ENCODE results near the gene C10orf67. TPM values are rescaled to one million over a fixed set of nuclear protein-coding genes. Genes with fewer than 3 reads are reported as not detected.
"Not testable (repeated sequence)": the region's sequence is repeated elsewhere in the genome, so short reads cannot be mapped to it uniquely, and the experiment has no call there.

The C10orf67 gene
- total and polyA plus RNA-seq, 2 donors = 0.05 to 0.16 TPM

DNA sequence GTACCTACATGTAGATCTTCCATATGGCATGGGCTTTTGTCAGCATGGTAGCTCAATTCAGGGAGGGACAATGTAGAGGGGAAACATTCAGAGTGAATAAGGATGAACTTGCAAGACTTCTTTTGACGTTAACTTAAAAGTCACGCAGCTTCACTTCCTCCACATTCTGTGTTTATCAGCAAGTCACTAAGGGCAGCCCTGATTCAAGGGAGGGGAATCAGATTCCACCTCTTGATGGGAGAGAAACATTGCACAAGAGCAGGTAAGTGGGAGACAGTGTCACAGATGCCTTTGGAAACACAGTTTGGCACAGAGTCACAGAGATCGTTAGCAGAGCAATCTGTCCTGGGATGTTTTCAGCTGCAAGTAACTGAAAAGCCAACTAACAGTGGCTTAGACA, 26.2 kb downstream of the C10orf67 start:
- Histone ChIP-seq H3K4me3 (ENCODE audit: low read length in 2 of 2) (no peak overlapping the region), H3K9me3 (ENCODE audit: control insufficient read depth in 2 of 2, insufficient read depth in 1 of 2, low read length in 1 of 2) (peaks cover 0 to 16% of the 10 kb centered on the region in 2 donors), H3K27me3 (ENCODE audit: control insufficient read depth in 2 of 2, insufficient read depth in 1 of 2, low read length in 1 of 2) (no peaks in the 10 kb centered on the region), H3K27ac (ENCODE audit: low read depth in 1 of 2, low read length in 1 of 2) (no peak overlapping the region), H3K4me1 (ENCODE audit: control insufficient read depth in 2 of 2, insufficient read depth in 2 of 2, low read length in 2 of 2) (no peaks in the 10 kb centered on the region), H3K36me3 (ENCODE audit: control insufficient read depth in 2 of 2, insufficient read depth in 2 of 2, low read length in 1 of 2) (no peaks in the 10 kb centered on the region)
- 86% methylated on average over 3 of the region's 3 CpGs for WGBS
- no peak for DNase-seq (ENCODE audit: low read depth in 6 of 9, low spot score in 9 of 9)

DNA sequence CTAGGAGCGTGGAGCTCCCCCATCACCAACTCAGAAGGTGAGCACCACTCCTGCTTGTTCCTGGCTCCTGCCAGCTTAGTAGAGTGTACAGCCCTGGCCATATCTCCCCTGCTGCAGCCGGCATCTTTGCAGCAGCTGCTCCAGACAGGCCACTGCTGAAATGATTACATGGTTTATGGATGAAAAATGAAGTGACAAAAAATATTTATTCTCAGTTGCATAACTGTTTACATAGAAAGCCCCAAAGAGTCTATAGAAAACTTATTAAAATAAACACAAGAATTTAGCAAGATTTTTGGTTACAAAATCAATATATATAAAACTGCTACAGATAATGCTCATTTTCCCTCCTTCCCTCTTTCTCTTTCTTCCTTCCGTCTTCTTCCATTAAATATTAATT, 27.2 kb downstream of the C10orf67 start:
- Histone ChIP-seq H3K27ac (ENCODE audit: low read depth in 1 of 2, low read length in 1 of 2) (no peak overlapping the region), H3K4me3 (ENCODE audit: low read length in 2 of 2) (no peak overlapping the region), H3K27me3 (ENCODE audit: control insufficient read depth in 2 of 2, insufficient read depth in 1 of 2, low read length in 1 of 2) (no peaks in the 10 kb centered on the region), H3K36me3 (ENCODE audit: control insufficient read depth in 2 of 2, insufficient read depth in 2 of 2, low read length in 1 of 2) (no peaks in the 10 kb centered on the region), H3K9me3 (ENCODE audit: control insufficient read depth in 2 of 2, insufficient read depth in 1 of 2, low read length in 1 of 2) (peaks cover 0 to 16% of the 10 kb centered on the region in 2 donors), H3K4me1 (ENCODE audit: control insufficient read depth in 2 of 2, insufficient read depth in 2 of 2, low read length in 2 of 2) (no peaks in the 10 kb centered on the region)
- 92% methylated on average over 3 of the region's 3 CpGs for WGBS
- no peak for DNase-seq (ENCODE audit: low read depth in 6 of 9, low spot score in 9 of 9)

GRCh38 chr10:23316406-23316805, 28.2 kb downstream of the C10orf67 start:
- no peak overlapping the region for H3K4me3 ChIP-seq (ENCODE audit: low read length in 2 of 2)
- 85% methylated on average over 6 of the region's 6 CpGs for WGBS
- no peaks in the 10 kb centered on the region for H3K4me1 ChIP-seq (ENCODE audit: control insufficient read depth in 2 of 2, insufficient read depth in 2 of 2, low read length in 2 of 2)
- no peak for DNase-seq (ENCODE audit: low read depth in 6 of 9, low spot score in 9 of 9)
- H3K36me3 ChIP-seq (ENCODE audit: control insufficient read depth in 2 of 2, insufficient read depth in 2 of 2, low read length in 1 of 2) = no peaks in the 10 kb centered on the region
- no peaks in the 10 kb centered on the region for H3K27me3 ChIP-seq (ENCODE audit: control insufficient read depth in 2 of 2, insufficient read depth in 1 of 2, low read length in 1 of 2)
- H3K9me3 ChIP-seq (ENCODE audit: control insufficient read depth in 2 of 2, insufficient read depth in 1 of 2, low read length in 1 of 2) = peaks cover 0 to 16% of the 10 kb centered on the region in 2 donors
- H3K27ac ChIP-seq (ENCODE audit: low read depth in 1 of 2, low read length in 1 of 2) = no peak overlapping the region

- WGBS = over 99% methylated on average over 3 of the region's 3 CpGs
These were observed 28.6 kb downstream of the C10orf67 start for GRCh38 chr10:23315966-23316365.

DNA sequence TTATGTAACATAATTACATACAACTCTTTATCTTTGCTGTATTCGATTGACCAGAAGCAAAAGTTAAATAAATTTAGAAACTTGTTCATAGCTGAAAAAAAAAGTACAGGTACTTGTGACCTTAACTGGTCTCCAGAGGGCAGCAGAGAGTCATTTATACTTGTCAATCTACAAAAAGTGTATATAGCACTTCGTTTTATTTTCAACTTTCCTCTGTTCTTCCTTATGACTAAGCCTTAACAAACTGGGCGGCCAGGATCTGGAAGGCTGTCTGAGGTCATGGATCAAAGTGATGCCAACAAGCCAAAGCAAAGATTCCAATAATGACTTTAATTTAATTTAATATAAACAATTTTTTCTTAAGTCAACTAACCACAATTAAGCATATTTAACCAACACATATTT, 29.8 kb downstream of the C10orf67 start:
- H3K36me3 ChIP-seq (ENCODE audit: control insufficient read depth in 2 of 2, insufficient read depth in 2 of 2, low read length in 1 of 2) = no peaks in the 10 kb centered on the region
- peaks cover 0 to 16% of the 10 kb centered on the region in 2 donors for H3K9me3 ChIP-seq (ENCODE audit: control insufficient read depth in 2 of 2, insufficient read depth in 1 of 2, low read length in 1 of 2)
- no peak overlapping the region for H3K4me3 ChIP-seq (ENCODE audit: low read length in 2 of 2)
- H3K27ac ChIP-seq (ENCODE audit: low read depth in 1 of 2, low read length in 1 of 2) = no peak overlapping the region
- DNase-seq (ENCODE audit: low read depth in 6 of 9, low spot score in 9 of 9) = peak; percentile 13 to 75 (median 50)
- H3K27me3 ChIP-seq (ENCODE audit: control insufficient read depth in 2 of 2, insufficient read depth in 1 of 2, low read length in 1 of 2) = no peaks in the 10 kb centered on the region
- no peaks in the 10 kb centered on the region for H3K4me1 ChIP-seq (ENCODE audit: control insufficient read depth in 2 of 2, insufficient read depth in 2 of 2, low read length in 2 of 2)
- whole genome bisulfite sequencing = 4% methylated on average over 3 of the region's 3 CpGs

More at GRCh38 chr10:23315966-23316365, 28.6 kb downstream of the C10orf67 start:
- DNase-seq (ENCODE audit: low read depth in 6 of 9, low spot score in 9 of 9) = no peak
- H3K27ac ChIP-seq (ENCODE audit: low read depth in 1 of 2, low read length in 1 of 2) = no peak overlapping the region
- peaks cover 0 to 16% of the 10 kb centered on the region in 2 donors for H3K9me3 ChIP-seq (ENCODE audit: control insufficient read depth in 2 of 2, insufficient read depth in 1 of 2, low read length in 1 of 2)
- H3K36me3 ChIP-seq (ENCODE audit: control insufficient read depth in 2 of 2, insufficient read depth in 2 of 2, low read length in 1 of 2) = no peaks in the 10 kb centered on the region
- no peaks in the 10 kb centered on the region for H3K4me1 ChIP-seq (ENCODE audit: control insufficient read depth in 2 of 2, insufficient read depth in 2 of 2, low read length in 2 of 2)
- no peak overlapping the region for H3K4me3 ChIP-seq (ENCODE audit: low read length in 2 of 2)
- H3K27me3 ChIP-seq (ENCODE audit: control insufficient read depth in 2 of 2, insufficient read depth in 1 of 2, low read length in 1 of 2) = no peaks in the 10 kb centered on the region

- Histone ChIP-seq H3K36me3 (ENCODE audit: control insufficient read depth in 2 of 2, insufficient read depth in 2 of 2, low read length in 1 of 2) (no peaks in the 10 kb centered on the region), H3K4me1 (ENCODE audit: control insufficient read depth in 2 of 2, insufficient read depth in 2 of 2, low read length in 2 of 2) (no peaks in the 10 kb centered on the region), H3K9me3 (ENCODE audit: control insufficient read depth in 2 of 2, insufficient read depth in 1 of 2, low read length in 1 of 2) (peaks cover 0 to 2% of the 10 kb centered on the region in 2 donors), H3K27ac (ENCODE audit: low read depth in 1 of 2, low read length in 1 of 2) (no peak overlapping the region), H3K4me3 (ENCODE audit: low read length in 2 of 2) (no peak overlapping the region), H3K27me3 (ENCODE audit: control insufficient read depth in 2 of 2, insufficient read depth in 1 of 2, low read length in 1 of 2) (no peaks in the 10 kb centered on the region)
- 91% methylated on average over 1 of the region's 1 CpG for WGBS
- no peak for DNase-seq (ENCODE audit: low read depth in 6 of 9, low spot score in 9 of 9)
These were observed 33.6 kb downstream of the C10orf67 start for GRCh38 chr10:23311034-23311433.

GRCh38 chr10:23310404-23310803, 34.2 kb downstream of the C10orf67 start:
- no peaks in the 10 kb centered on the region for H3K36me3 ChIP-seq (ENCODE audit: control insufficient read depth in 2 of 2, insufficient read depth in 2 of 2, low read length in 1 of 2)
- 49% methylated on average over 1 of the region's 1 CpG for WGBS
- no peaks in the 10 kb centered on the region for H3K4me1 ChIP-seq (ENCODE audit: control insufficient read depth in 2 of 2, insufficient read depth in 2 of 2, low read length in 2 of 2)
- no peaks in the 10 kb centered on the region for H3K27me3 ChIP-seq (ENCODE audit: control insufficient read depth in 2 of 2, insufficient read depth in 1 of 2, low read length in 1 of 2)
- no peak for DNase-seq (ENCODE audit: low read depth in 6 of 9, low spot score in 9 of 9)
- H3K4me3 ChIP-seq (ENCODE audit: low read length in 2 of 2) = no peak overlapping the region
- no peaks in the 10 kb centered on the region for H3K9me3 ChIP-seq (ENCODE audit: control insufficient read depth in 2 of 2, insufficient read depth in 1 of 2, low read length in 1 of 2)
- H3K27ac ChIP-seq (ENCODE audit: low read depth in 1 of 2, low read length in 1 of 2) = no peak overlapping the region

GRCh38 chr10:23299961-23300360, 44.6 kb downstream of the C10orf67 start:
- not testable (repeated sequence) for DNase-seq (ENCODE audit: low read depth in 6 of 9, low spot score in 9 of 9); H3K36me3 ChIP-seq (ENCODE audit: control insufficient read depth in 2 of 2, insufficient read depth in 2 of 2, low read length in 1 of 2); H3K27me3 ChIP-seq (ENCODE audit: control insufficient read depth in 2 of 2, insufficient read depth in 1 of 2, low read length in 1 of 2); H3K4me1 ChIP-seq (ENCODE audit: control insufficient read depth in 2 of 2, insufficient read depth in 2 of 2, low read length in 2 of 2); H3K4me3 ChIP-seq (ENCODE audit: low read length in 2 of 2); H3K9me3 ChIP-seq (ENCODE audit: control insufficient read depth in 2 of 2, insufficient read depth in 1 of 2, low read length in 1 of 2); H3K27ac ChIP-seq (ENCODE audit: low read depth in 1 of 2, low read length in 1 of 2)
- 95% methylated on average over 7 of the region's 7 CpGs for WGBS

DNA sequence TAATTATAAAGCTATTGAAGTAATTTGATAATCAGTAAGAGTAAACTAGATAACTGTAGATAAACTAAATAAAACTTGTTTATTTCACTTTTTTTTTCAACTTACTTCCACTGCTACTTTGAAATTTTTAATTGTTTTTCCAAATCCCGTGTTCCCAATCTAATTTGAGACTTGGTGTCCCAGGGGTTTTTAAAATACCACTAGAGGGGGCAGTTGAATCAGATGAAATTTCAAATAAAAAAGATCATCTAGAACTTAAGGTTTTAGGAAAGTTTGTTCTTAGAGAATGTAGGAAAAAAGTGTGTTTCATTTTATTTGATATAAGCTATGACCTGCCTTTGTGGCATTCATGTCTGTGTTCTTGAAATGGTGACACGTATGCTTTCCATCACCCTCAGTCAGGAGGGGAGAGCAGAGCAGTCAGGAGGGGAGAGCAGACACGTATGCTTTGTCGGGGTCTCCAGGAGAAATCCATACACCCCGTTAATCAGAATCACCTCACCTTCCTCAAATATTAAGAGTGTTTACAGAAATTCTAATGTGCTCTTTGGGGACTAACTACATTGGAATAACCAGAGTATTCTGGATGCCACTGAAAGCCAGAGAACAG, 49.9 kb downstream of the C10orf67 start:
- Histone ChIP-seq H3K27ac (ENCODE audit: low read depth in 1 of 2, low read length in 1 of 2) (no peak overlapping the region), H3K27me3 (ENCODE audit: control insufficient read depth in 2 of 2, insufficient read depth in 1 of 2, low read length in 1 of 2) (peaks cover 0 to 3% of the 10 kb centered on the region in 2 donors), H3K36me3 (ENCODE audit: control insufficient read depth in 2 of 2, insufficient read depth in 2 of 2, low read length in 1 of 2) (no peaks in the 10 kb centered on the region), H3K4me1 (ENCODE audit: control insufficient read depth in 2 of 2, insufficient read depth in 2 of 2, low read length in 2 of 2) (no peaks in the 10 kb centered on the region), H3K4me3 (ENCODE audit: low read length in 2 of 2) (no peak overlapping the region), H3K9me3 (ENCODE audit: control insufficient read depth in 2 of 2, insufficient read depth in 1 of 2, low read length in 1 of 2) (no peaks in the 10 kb centered on the region)
- 70% methylated on average over 5 of the region's 5 CpGs for WGBS
- no peak for DNase-seq (ENCODE audit: low read depth in 6 of 9, low spot score in 9 of 9)
